OCI-LY7 (cell line): ENCODE measurements around the gene LRIG3. TPM values are rescaled to one million over a fixed set of nuclear protein-coding genes. Genes with fewer than 3 reads are reported as not detected.

Experiments used
- BruUV-seq: library from RNA; stranded (reverse); fragments of 400-500 nt; replicated peaks from 2 replicates; lab custom pipeline; 2021; lab: Mats Ljungman, UMichigan
- CTCF ChIA-PET: fragments of 300-600 bp; sonication (Branson Sonifier 250); formaldehyde crosslinking; loops from one replicate; lab custom pipeline; 2022; ENCODE audit warnings: antibody characterized with exemption; ENCODE audit not compliant: unreplicated experiment; lab: Charles Lee
- POLR2A ChIA-PET: fragments of 300-600 bp; sonication (Branson Sonifier 250); formaldehyde crosslinking; loops from one replicate; lab custom pipeline; 2022; ENCODE audit warnings: antibody characterized with exemption; lab: Charles Lee
- DNase-seq: peaks from one replicate; pipeline ENCODE4 v3.0.0-alpha.2; 2015; ENCODE audit warnings: low spot score
- H2AFZ ChIP-seq: fragments of 200-600 bp; sonication (generic), shearing (Covaris generic); 2 replicates; pipeline ENCODE4 v1.6.1; 2014; ENCODE audit warnings: mild to moderate bottlenecking, antibody characterized with exemption, low read length, moderate library complexity
- H3K27ac ChIP-seq: fragments of 200-600 bp; sonication (generic); 2 replicates; pipeline ENCODE4 v1.5.1; 2014; ENCODE audit warnings: mixed run types, low read depth, mild to moderate bottlenecking, moderate library complexity, low read length, inconsistent platforms; ENCODE audit not compliant: poor library complexity, severe bottlenecking
- H3K36me3 ChIP-seq: fragments of 200-600 bp; sonication (generic); 2 replicates; pipeline ENCODE4 v1.6.1; 2014; ENCODE audit warnings: mild to moderate bottlenecking, antibody characterized with exemption, low read length, moderate library complexity, mixed read lengths; ENCODE audit not compliant: insufficient read depth
- H3K4me1 ChIP-seq: fragments of 200-600 bp; sonication (generic); 2 replicates; pipeline ENCODE4 v1.5.1; 2014; ENCODE audit warnings: mild to moderate bottlenecking, low read length; ENCODE audit not compliant: insufficient read depth, poor library complexity, severe bottlenecking
- H3K4me2 ChIP-seq: fragments of 200-600 bp; sonication (generic); 2 replicates; pipeline ENCODE4 v1.6.1; 2014; ENCODE audit warnings: mild to moderate bottlenecking, low read length
- H3K4me3 ChIP-seq: fragments of 200-600 bp; sonication (generic); 2 replicates; pipeline ENCODE4 v1.5.1; 2014; ENCODE audit warnings: mild to moderate bottlenecking, low read depth, low read length; ENCODE audit not compliant: poor library complexity, severe bottlenecking
- H3K79me2 ChIP-seq: fragments of 200-600 bp; sonication (generic); 2 replicates; pipeline ENCODE4 v1.6.1; 2016; ENCODE audit warnings: low read depth, mild to moderate bottlenecking, low read length, moderate library complexity, mixed read lengths; ENCODE audit not compliant: insufficient read depth
- H3K9me2 ChIP-seq: fragments of 200-600 bp; sonication (generic); 2 replicates; pipeline ENCODE4 v1.6.1; 2016; ENCODE audit warnings: mild to moderate bottlenecking, low read length, mixed read lengths; ENCODE audit not compliant: insufficient read depth
- H3K9me3 ChIP-seq: fragments of 200-600 bp; sonication (generic); 2 replicates; pipeline ENCODE4 v1.6.1; 2014; ENCODE audit warnings: mild to moderate bottlenecking, mixed run types, low read length, mixed read lengths
- H4K20me1 ChIP-seq: fragments of 200-600 bp; sonication (generic); 2 replicates; pipeline ENCODE4 v1.6.1; 2014; ENCODE audit warnings: mild to moderate bottlenecking, antibody characterized with exemption, low read length, moderate library complexity, mixed read lengths; ENCODE audit not compliant: insufficient read depth
- EZH2phosphoT487 ChIP-seq: fragments of 200-600 bp; sonication (generic); IDR thresholded peaks from 2 replicates; pipeline ENCODE4 v1.6.1; 2018; ENCODE audit warnings: low read depth, borderline replicate concordance, mild to moderate bottlenecking, mixed run types, antibody characterized with exemption, low read length, moderate library complexity, mixed read lengths
- intact Hi-C: fragments of 100-400 bp; cut with micrococcal nuclease; formaldehyde crosslinking; loops from one replicate; pipeline ENCODE4 v1.10.0; 2022; ENCODE audit not compliant: unreplicated experiment
- total RNA-seq, 2 experiments: library from RNA; depleted of rRNA in 1 of 2; stranded (reverse); fragments of >200 nt in 1 of 2; shearing (Covaris generic) in 1 of 2; gene quantifications; 2 replicates each; pipeline ENCODE4 v1.2.3, GENCODE V29; 2014 to 2022
- TF ChIP-seq, protein P1 (sequence below): fragments of 200-600 bp; sonication (generic); conservative IDR thresholded peaks from 2 replicates; pipeline ENCODE4 v1.5.1; 2014; ENCODE audit warnings: mild to moderate bottlenecking, antibody characterized with exemption, low read length, moderate library complexity, mixed read lengths

The LRIG3 gene
- total RNA-seq, 2 experiments from 2014 or later = not detected

DNA sequence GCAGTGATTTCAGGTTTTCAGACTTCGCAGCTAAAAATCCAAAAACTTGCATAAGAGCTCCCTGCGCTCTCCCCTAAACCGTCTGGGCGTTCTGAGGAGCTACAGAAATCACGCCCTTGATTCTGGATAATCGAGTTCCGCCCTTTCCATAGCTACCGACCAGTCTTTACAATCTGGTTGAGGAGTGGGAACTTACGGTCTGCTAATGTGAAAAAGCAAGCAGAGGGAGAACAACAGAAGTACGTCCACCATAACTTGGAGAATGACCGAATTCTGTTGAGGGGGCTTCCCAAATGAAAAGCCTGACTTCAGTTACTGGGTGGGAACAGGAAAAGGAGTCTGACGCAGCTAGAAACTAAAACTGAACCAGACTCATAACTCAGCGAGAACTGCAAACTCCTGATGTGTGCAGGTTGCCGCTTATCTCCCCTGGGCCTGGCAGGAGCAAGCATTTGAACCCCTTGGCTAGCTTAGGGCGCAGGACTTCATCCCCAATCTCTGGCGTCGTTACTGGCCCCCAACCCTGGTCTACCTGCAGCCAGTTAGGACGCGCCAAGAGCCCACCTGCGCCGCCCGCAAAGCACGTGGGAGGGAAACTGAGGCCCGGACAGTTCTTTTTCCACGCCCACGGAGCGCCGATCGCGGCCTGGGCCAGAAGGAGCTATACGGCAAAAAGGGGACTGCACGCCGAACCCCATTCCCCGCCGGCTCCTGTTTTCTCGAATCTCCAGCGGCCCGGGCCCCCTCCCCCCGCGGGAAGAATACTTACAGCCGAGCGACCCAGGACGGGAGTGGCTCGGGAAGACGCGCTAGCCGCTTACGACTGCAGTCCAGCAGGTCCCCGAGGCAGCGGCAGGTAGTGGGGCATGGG is 838 bp downstream of the LRIG3 start:
- no peak overlapping the region for H3K27ac ChIP-seq
- no TSS peak for BruUV-seq
- no peak for TF ChIP-seq EZH2phosphoT487
- TF ChIP-seq, protein P1, sequence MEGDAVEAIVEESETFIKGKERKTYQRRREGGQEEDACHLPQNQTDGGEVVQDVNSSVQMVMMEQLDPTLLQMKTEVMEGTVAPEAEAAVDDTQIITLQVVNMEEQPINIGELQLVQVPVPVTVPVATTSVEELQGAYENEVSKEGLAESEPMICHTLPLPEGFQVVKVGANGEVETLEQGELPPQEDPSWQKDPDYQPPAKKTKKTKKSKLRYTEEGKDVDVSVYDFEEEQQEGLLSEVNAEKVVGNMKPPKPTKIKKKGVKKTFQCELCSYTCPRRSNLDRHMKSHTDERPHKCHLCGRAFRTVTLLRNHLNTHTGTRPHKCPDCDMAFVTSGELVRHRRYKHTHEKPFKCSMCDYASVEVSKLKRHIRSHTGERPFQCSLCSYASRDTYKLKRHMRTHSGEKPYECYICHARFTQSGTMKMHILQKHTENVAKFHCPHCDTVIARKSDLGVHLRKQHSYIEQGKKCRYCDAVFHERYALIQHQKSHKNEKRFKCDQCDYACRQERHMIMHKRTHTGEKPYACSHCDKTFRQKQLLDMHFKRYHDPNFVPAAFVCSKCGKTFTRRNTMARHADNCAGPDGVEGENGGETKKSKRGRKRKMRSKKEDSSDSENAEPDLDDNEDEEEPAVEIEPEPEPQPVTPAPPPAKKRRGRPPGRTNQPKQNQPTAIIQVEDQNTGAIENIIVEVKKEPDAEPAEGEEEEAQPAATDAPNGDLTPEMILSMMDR = no peak
- intact Hi-C loops = no loop called here
- no peaks in the 10 kb centered on the region for H3K9me3 ChIP-seq
- H4K20me1 ChIP-seq = no peaks in the 10 kb centered on the region
- DNase-seq = no peak
- H3K79me2 ChIP-seq = no peaks in the 10 kb centered on the region
- no peaks in the 10 kb centered on the region for H3K4me1 ChIP-seq
- POLR2A ChIA-PET = no interaction called here
- H2AFZ ChIP-seq = no peak overlapping the region
- no peaks in the 10 kb centered on the region for H3K36me3 ChIP-seq
- H3K4me3 ChIP-seq = no peak overlapping the region
- no peaks in the 10 kb centered on the region for H3K9me2 ChIP-seq
- H3K4me2 ChIP-seq = no peak overlapping the region
- CTCF ChIA-PET = no interaction called here

DNA sequence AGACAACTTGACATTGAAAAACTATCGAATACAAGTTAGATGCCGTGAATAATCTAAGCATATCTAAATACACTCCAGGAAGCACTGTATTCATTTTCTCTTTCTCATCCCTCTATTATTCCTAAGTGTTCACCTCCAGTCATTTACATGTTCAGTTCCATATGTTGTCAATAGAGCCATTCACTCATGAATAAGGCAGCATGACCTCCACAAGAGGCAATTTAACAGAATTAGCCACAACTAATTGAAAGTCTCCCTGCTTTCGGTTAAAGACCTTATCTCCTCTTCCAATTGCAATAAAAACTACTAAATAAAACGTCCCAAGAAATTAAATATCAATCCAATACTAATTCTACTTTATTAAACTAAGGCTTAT is 1.8 kb downstream of the LRIG3 start:
- Histone ChIP-seq H3K36me3 (no peaks in the 10 kb centered on the region), H3K27ac (no peak overlapping the region), H3K79me2 (no peaks in the 10 kb centered on the region), H3K4me1 (no peaks in the 10 kb centered on the region), H3K9me3 (no peaks in the 10 kb centered on the region), H2AFZ (no peak overlapping the region), H4K20me1 (no peaks in the 10 kb centered on the region), H3K4me2 (no peak overlapping the region), H3K4me3 (no peak overlapping the region), H3K9me2 (no peaks in the 10 kb centered on the region)
- intact Hi-C loops = no loop called here
- CTCF ChIA-PET = no interaction called here
- BruUV-seq = no TSS peak
- TF ChIP-seq, protein P1 = no peak
- TF ChIP-seq EZH2phosphoT487 = no peak
- POLR2A ChIA-PET = no interaction called here
- DNase-seq = no peak

DNA sequence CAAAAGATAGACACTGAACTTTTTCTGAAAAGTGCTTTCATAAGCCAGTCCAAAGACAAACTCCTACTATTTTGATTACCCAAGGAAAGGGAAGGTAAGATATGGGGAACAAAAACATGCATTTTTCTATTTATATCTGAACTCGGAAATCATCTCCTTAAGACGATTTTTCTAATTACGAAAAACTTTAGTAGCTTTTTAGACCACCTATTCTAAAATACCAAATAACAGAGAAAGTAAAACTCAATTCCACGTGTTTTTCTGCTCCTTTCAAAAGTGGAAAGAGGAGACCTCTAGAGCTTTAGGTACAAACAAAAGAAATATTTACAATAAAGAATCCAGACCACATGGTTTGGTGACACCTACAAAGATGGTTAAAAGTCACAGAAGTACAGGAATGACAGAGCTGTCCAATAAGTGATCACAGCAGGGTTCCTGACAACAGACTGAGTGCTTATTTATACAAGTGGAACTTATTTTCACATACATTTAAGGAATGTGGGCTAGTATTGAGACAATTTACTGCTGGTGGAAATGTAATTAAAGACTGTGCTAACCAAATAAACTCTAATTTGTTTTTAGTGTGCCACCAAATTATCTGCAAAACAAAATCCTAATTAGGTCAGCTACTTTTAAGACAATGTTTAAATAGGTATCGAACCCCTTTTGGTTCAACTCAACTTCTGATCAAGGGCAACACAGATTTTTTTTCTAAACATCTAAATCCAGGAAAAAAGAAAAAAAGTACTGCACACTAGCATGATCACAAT is 2.4 kb downstream of the LRIG3 start:
- no peak for TF ChIP-seq EZH2phosphoT487
- TF ChIP-seq, protein P1 = no peak
- no peak for DNase-seq
- Histone ChIP-seq H4K20me1 (no peaks in the 10 kb centered on the region), H3K27ac (no peak overlapping the region), H2AFZ (no peak overlapping the region), H3K9me2 (no peaks in the 10 kb centered on the region), H3K79me2 (no peaks in the 10 kb centered on the region), H3K4me1 (no peaks in the 10 kb centered on the region), H3K36me3 (no peaks in the 10 kb centered on the region), H3K4me2 (no peak overlapping the region), H3K4me3 (no peak overlapping the region), H3K9me3 (no peaks in the 10 kb centered on the region)
- intact Hi-C loops = no loop called here
- ChIA-PET POLR2A (no interaction called here), CTCF (no interaction called here)
- BruUV-seq = no TSS peak
